RPMI7951 (cell line): ENCODE measurements around the gene CD7. TPM values are rescaled to one million over a fixed set of nuclear protein-coding genes. Genes with fewer than 3 reads are reported as not detected.

Experiments
- DNase-seq: peaks from one replicate; pipeline ENCODE4 v3.0.0-alpha.2; 2012; ENCODE audit warnings: low read depth
- total RNA-seq: library from RNA; depleted of rRNA; stranded (reverse); fragments of >200 nt; shearing (Covaris generic); gene quantifications from 2 replicates; pipeline ENCODE4 v1.2.3, GENCODE V29; 2014

The CD7 gene
- total RNA-seq, 1 experiment from 2014 or later, result not detected

GRCh38 chr17:82280537-82280936 lies 36.9 kb downstream of the CD7 start:
- DNase-seq, result no peak

GRCh38 chr17:82278786-82279391 lies 38.5 kb downstream of the CD7 start:
- no peak for DNase-seq

- DNase-seq, result no peak
Observed at GRCh38 chr17:82278308-82278707, 39.1 kb downstream of the CD7 start.

- DNase-seq, result no peak
Observed at GRCh38 chr17:82277851-82278250, 39.6 kb downstream of the CD7 start.

GRCh38 chr17:82276938-82277337 lies 40.5 kb downstream of the CD7 start:
- no peak for DNase-seq

GRCh38 chr17:82275326-82275725 lies 42.1 kb downstream of the CD7 start:
- DNase-seq, result no peak

GRCh38 chr17:82274134-82275020 lies 43.0 kb downstream of the CD7 start:
- no peak for DNase-seq

GRCh38 chr17:82273327-82274133 lies 43.9 kb downstream of the CD7 start, which contains the start of gene CSNK1D:
CSNK1D (minus strand) TSS chr17:82273700; CDS start chr17:82273381, 319 bp downstream.
- peak; percentile 80 for DNase-seq

GRCh38 chr17:82272495-82273326 lies 44.7 kb downstream of the CD7 start:
- no peak for DNase-seq

GRCh38 chr17:82271401-82271800 lies 46.0 kb downstream of the CD7 start:
- no peak for DNase-seq

GRCh38 chr17:82270651-82271050 lies 46.8 kb downstream of the CD7 start:
- no peak for DNase-seq

- no peak for DNase-seq
Observed at GRCh38 chr17:82269882-82270500, 47.4 kb downstream of the CD7 start.

- no peak for DNase-seq
Observed at GRCh38 chr17:82269138-82269881, 48.1 kb downstream of the CD7 start.

GRCh38 chr17:82267575-82268379 lies 49.6 kb downstream of the CD7 start:
- peak; percentile 96 for DNase-seq

GRCh38 chr17:82266142-82266541 lies 51.3 kb downstream of the CD7 start:
- no peak for DNase-seq
